ENCODE results near the gene RSPRY1.

RSPRY1 gene

GRCh38 chr16:57255686-57256415 lies 69.7 kb downstream of the RSPRY1 start:
- Histone ChIP-seq H2BK5ac (ENCODE audit: low read depth, low read length, poor library complexity, severe bottlenecking) (no peak overlapping the region), H3K23ac (ENCODE audit: low read length in 2 of 2) (no peak overlapping the region), H3K9ac (ENCODE audit: low read length) (no peak overlapping the region), H3K27ac (ENCODE audit: low read length, poor library complexity, severe bottlenecking) (no peak overlapping the region), H4K8ac (ENCODE audit: low read length) (no peak overlapping the region), H3K14ac (ENCODE audit: low read length in 2 of 2) (no peak overlapping the region), H2AK5ac (ENCODE audit: low read length, severe bottlenecking) (no peak overlapping the region), H3K4me2 (ENCODE audit: low read length, poor library complexity, severe bottlenecking) (no peak overlapping the region), H2BK120ac (ENCODE audit: low read depth, low read length) (no peak overlapping the region), H3K4me3 (ENCODE audit: insufficient read depth in 1 of 2, low read depth in 1 of 2, low read length in 2 of 2) (no peak overlapping the region), H3K9me3 (ENCODE audit: control insufficient read depth, low read length) (no peaks in the 10 kb centered on the region), H2BK15ac (ENCODE audit: low read depth, poor library complexity, severe bottlenecking) (no peak overlapping the region), H3K4ac (ENCODE audit: low read depth in 1 of 2, low read length in 2 of 2) (no peak overlapping the region), H3K79me1 (replicated peaks; ENCODE audit: low read length, poor library complexity, severe bottlenecking) (peaks cover 2% of the 10 kb centered on the region), H2BK12ac (ENCODE audit: low read length in 2 of 2) (no peak overlapping the region), H4K91ac (ENCODE audit: low read length) (no peak overlapping the region), H3K18ac (ENCODE audit: low read depth in 1 of 2, low read length in 2 of 2) (no peak overlapping the region), H2AFZ (ENCODE audit: low read depth, low read length) (no peak overlapping the region), H3K4me1 (ENCODE audit: control insufficient read depth, insufficient read depth, low read depth, low read length) (peaks cover 9% of the 10 kb centered on the region), H3K36me3 (ENCODE audit: control insufficient read depth in 1 of 2, insufficient read depth in 2 of 2, low read depth in 1 of 2, low read length in 2 of 2) (peaks cover 48 to 55% of the 10 kb centered on the region in 2 experiments), H3K27me3 (ENCODE audit: control insufficient read depth in 1 of 2, insufficient read depth in 1 of 2, low read length in 2 of 2) (no peaks in the 10 kb centered on the region)
- no peak for DNase-seq
- 94% methylated on average over 10 of the region's 10 CpGs for WGBS

GRCh38 chr16:57256601-57257395 lies 70.7 kb downstream of the RSPRY1 start:
- WGBS: 87% methylated on average over 15 of the region's 16 CpGs
- no peak for DNase-seq
- Histone ChIP-seq H2BK5ac (ENCODE audit: low read depth, low read length, poor library complexity, severe bottlenecking) (no peak overlapping the region), H3K79me1 (replicated peaks; ENCODE audit: low read length, poor library complexity, severe bottlenecking) (peaks cover 2% of the 10 kb centered on the region), H2BK120ac (ENCODE audit: low read depth, low read length) (no peak overlapping the region), H3K9ac (ENCODE audit: low read length) (no peak overlapping the region), H3K9me3 (ENCODE audit: control insufficient read depth, low read length) (no peaks in the 10 kb centered on the region), H4K8ac (ENCODE audit: low read length) (no peak overlapping the region), H3K4me1 (ENCODE audit: control insufficient read depth, insufficient read depth, low read depth, low read length) (peaks cover 9% of the 10 kb centered on the region), H4K91ac (ENCODE audit: low read length) (no peak overlapping the region), H2AFZ (ENCODE audit: low read depth, low read length) (no peak overlapping the region), H3K27ac (ENCODE audit: low read length, poor library complexity, severe bottlenecking) (no peak overlapping the region), H2AK5ac (ENCODE audit: low read length, severe bottlenecking) (no peak overlapping the region), H3K4me3 (ENCODE audit: insufficient read depth in 1 of 2, low read depth in 1 of 2, low read length in 2 of 2) (no peak overlapping the region), H3K23ac (ENCODE audit: low read length in 2 of 2) (no peak overlapping the region), H3K18ac (ENCODE audit: low read depth in 1 of 2, low read length in 2 of 2) (no peak overlapping the region), H2BK15ac (ENCODE audit: low read depth, poor library complexity, severe bottlenecking) (no peak overlapping the region), H3K27me3 (ENCODE audit: control insufficient read depth in 1 of 2, insufficient read depth in 1 of 2, low read length in 2 of 2) (no peaks in the 10 kb centered on the region), H3K4me2 (ENCODE audit: low read length, poor library complexity, severe bottlenecking) (no peak overlapping the region), H3K14ac (ENCODE audit: low read length in 2 of 2) (no peak overlapping the region), H3K36me3 (ENCODE audit: control insufficient read depth in 1 of 2, insufficient read depth in 2 of 2, low read depth in 1 of 2, low read length in 2 of 2) (peaks cover 39 to 46% of the 10 kb centered on the region in 2 experiments), H2BK12ac (ENCODE audit: low read length in 2 of 2) (no peak overlapping the region), H3K4ac (ENCODE audit: low read depth in 1 of 2, low read length in 2 of 2) (no peak overlapping the region)

GRCh38 chr16:57257455-57258070 lies 71.4 kb downstream of the RSPRY1 start:
- H4K8ac ChIP-seq (ENCODE audit: low read length): no peak overlapping the region
- no peak overlapping the region for H3K4ac ChIP-seq (ENCODE audit: low read depth in 1 of 2, low read length in 2 of 2)
- DNase-seq: no peak
- no peak overlapping the region for H2BK120ac ChIP-seq (ENCODE audit: low read depth, low read length)
- H3K9ac ChIP-seq (ENCODE audit: low read length): no peak overlapping the region
- H3K27me3 ChIP-seq (ENCODE audit: control insufficient read depth in 1 of 2, insufficient read depth in 1 of 2, low read length in 2 of 2): no peaks in the 10 kb centered on the region
- no peak overlapping the region for H4K91ac ChIP-seq (ENCODE audit: low read length)
- H2BK12ac ChIP-seq (ENCODE audit: low read length in 2 of 2): no peak overlapping the region
- no peak overlapping the region for H3K4me3 ChIP-seq (ENCODE audit: insufficient read depth in 1 of 2, low read depth in 1 of 2, low read length in 2 of 2)
- no peak overlapping the region for H3K18ac ChIP-seq (ENCODE audit: low read depth in 1 of 2, low read length in 2 of 2)
- 94% methylated on average over 13 of the region's 13 CpGs for WGBS
- H3K27ac ChIP-seq (ENCODE audit: low read length, poor library complexity, severe bottlenecking): no peak overlapping the region
- H2AFZ ChIP-seq (ENCODE audit: low read depth, low read length): no peak overlapping the region
- peaks cover 7% of the 10 kb centered on the region for H3K4me1 ChIP-seq (ENCODE audit: control insufficient read depth, insufficient read depth, low read depth, low read length)
- H3K4me2 ChIP-seq (ENCODE audit: low read length, poor library complexity, severe bottlenecking): no peak overlapping the region
- H3K14ac ChIP-seq (ENCODE audit: low read length in 2 of 2): no peak overlapping the region
- H2BK15ac ChIP-seq (ENCODE audit: low read depth, poor library complexity, severe bottlenecking): no peak overlapping the region
- no peaks in the 10 kb centered on the region for H3K9me3 ChIP-seq (ENCODE audit: control insufficient read depth, low read length)
- no peak overlapping the region for H3K23ac ChIP-seq (ENCODE audit: low read length in 2 of 2)
- no peak overlapping the region for H2BK5ac ChIP-seq (ENCODE audit: low read depth, low read length, poor library complexity, severe bottlenecking)
- no peak overlapping the region for H2AK5ac ChIP-seq (ENCODE audit: low read length, severe bottlenecking)
- peaks cover 31 to 38% of the 10 kb centered on the region in 2 experiments for H3K36me3 ChIP-seq (ENCODE audit: control insufficient read depth in 1 of 2, insufficient read depth in 2 of 2, low read depth in 1 of 2, low read length in 2 of 2)
- H3K79me1 ChIP-seq (replicated peaks; ENCODE audit: low read length, poor library complexity, severe bottlenecking): no peaks in the 10 kb centered on the region

Measured in mesenchymal stem cell (in vitro differentiated cells and primary cell).